Measurements from ENCODE around the gene CNPY4.

CNPY4 gene

GRCh38 chr7:100079024-100079560 is 40.3 kb upstream of the CNPY4 start:
- TF ChIP-seq CTCF (IDR thresholded peaks at IDR 0.05) = no peak

GRCh38 chr7:100080907-100081534 is 38.4 kb upstream of the CNPY4 start:
- TF ChIP-seq CTCF (IDR thresholded peaks at IDR 0.05) = no peak

- TF ChIP-seq CTCF (IDR thresholded peaks at IDR 0.05) = peak; percentile 97
Measured at GRCh38 chr7:100081535-100082102, 37.8 kb upstream of the CNPY4 start, which contains the start of gene ZNF3. Gene ZNF3, minus strand, starts transcription at chr7:100081723. Its CDS starts 4,366 bp downstream, at chr7:100077357.

GRCh38 chr7:100082978-100083377 is 36.5 kb upstream of the CNPY4 start:
- TF ChIP-seq CTCF (IDR thresholded peaks at IDR 0.05) = no peak

- no peak for TF ChIP-seq CTCF (IDR thresholded peaks at IDR 0.05)
Measured at GRCh38 chr7:100085515-100085914, 33.9 kb upstream of the CNPY4 start.

- no peak for TF ChIP-seq CTCF (IDR thresholded peaks at IDR 0.05)
Measured at GRCh38 chr7:100087055-100087750, 32.2 kb upstream of the CNPY4 start.

GRCh38 chr7:100088095-100088620 is 31.3 kb upstream of the CNPY4 start:
- TF ChIP-seq CTCF (IDR thresholded peaks at IDR 0.05) = no peak

Measured in LNCAP (cell line).